H1 (cell line): ENCODE results near the gene ZNF771.

Source experiments
- CTCF ChIP-seq, 3 experiments: IDR thresholded peaks; 1 replicate in 2 of 3; 2 replicates in 1 of 3; pipeline versions ENCODE4 v1.5.1 to v1.6.1; 2011; ENCODE audit warnings: low read length in 3 of 3, mild to moderate bottlenecking in 3 of 3, inconsistent platforms in 2 of 3, low read depth in 1 of 3, moderate library complexity in 1 of 3; ENCODE audit not compliant: insufficient read depth in 1 of 3; ENCODE audit errors: control extremely low read depth in 1 of 3
- EP300 ChIP-seq, 2 experiments: IDR thresholded peaks; 1 replicate in 1 of 2; 2 replicates in 1 of 2; pipeline ENCODE4 v1.6.1; 2011 to 2012; ENCODE audit warnings: low read depth in 2 of 2, low read length in 2 of 2, mild to moderate bottlenecking in 2 of 2, borderline replicate concordance in 1 of 2, inconsistent platforms in 1 of 2, moderate library complexity in 1 of 2
- POLR2A ChIP-seq, 2 experiments: IDR thresholded peaks; 1 replicate in 1 of 2; 2 replicates in 1 of 2; pipeline ENCODE4 v1.6.1; 2011; ENCODE audit warnings: low read depth in 2 of 2, low read length in 2 of 2, mild to moderate bottlenecking in 2 of 2; ENCODE audit errors: control extremely low read depth in 1 of 2

GRCh38 chr16:30383521-30383920 is 23.9 kb upstream of the ZNF771 start:
- TF ChIP-seq POLR2A (IDR thresholded peaks at IDR 0.05; ENCODE audit: control extremely low read depth in 1 of 2, low read depth in 2 of 2, low read length in 2 of 2) (no peak), EP300 (IDR thresholded peaks at IDR 0.05; ENCODE audit: borderline replicate concordance in 1 of 2, low read depth in 2 of 2, low read length in 2 of 2) (no peak), CTCF (IDR thresholded peaks at IDR 0.05; ENCODE audit: control extremely low read depth in 1 of 3, insufficient read depth in 1 of 3, low read depth in 1 of 3, low read length in 3 of 3) (no peak)
